GM12892 (cell line): ENCODE measurements around the gene TRPM7.

Source experiments
- POLR2A ChIP-seq: IDR thresholded peaks from 2 replicates; pipeline ENCODE4 v1.6.1; 2011; ENCODE audit warnings: low read depth, low read length, control low read depth
- POLR2AphosphoS5 ChIP-seq: IDR thresholded peaks from 2 replicates; pipeline ENCODE4 v1.6.1; 2011; ENCODE audit warnings: low read depth, low read length, control low read depth
- TAF1 ChIP-seq: IDR thresholded peaks from 2 replicates; pipeline ENCODE4 v1.6.1; 2011; ENCODE audit warnings: low read depth, mild to moderate bottlenecking, control low read depth, low read length, borderline replicate concordance

- TF ChIP-seq TAF1 (no peak), POLR2AphosphoS5 (no peak), POLR2A (no peak)
Measured at GRCh38 chr15:50697109-50697797, 10.7 kb upstream of the TRPM7 start.
